ENCODE measurements around the gene TMEM129. TPM values are rescaled to one million over a fixed set of nuclear protein-coding genes. Genes with fewer than 3 reads are reported as not detected.

TMEM129 gene
- total RNA-seq, 2 experiments from 2014 or later = 19.0 to 19.8 TPM

DNA sequence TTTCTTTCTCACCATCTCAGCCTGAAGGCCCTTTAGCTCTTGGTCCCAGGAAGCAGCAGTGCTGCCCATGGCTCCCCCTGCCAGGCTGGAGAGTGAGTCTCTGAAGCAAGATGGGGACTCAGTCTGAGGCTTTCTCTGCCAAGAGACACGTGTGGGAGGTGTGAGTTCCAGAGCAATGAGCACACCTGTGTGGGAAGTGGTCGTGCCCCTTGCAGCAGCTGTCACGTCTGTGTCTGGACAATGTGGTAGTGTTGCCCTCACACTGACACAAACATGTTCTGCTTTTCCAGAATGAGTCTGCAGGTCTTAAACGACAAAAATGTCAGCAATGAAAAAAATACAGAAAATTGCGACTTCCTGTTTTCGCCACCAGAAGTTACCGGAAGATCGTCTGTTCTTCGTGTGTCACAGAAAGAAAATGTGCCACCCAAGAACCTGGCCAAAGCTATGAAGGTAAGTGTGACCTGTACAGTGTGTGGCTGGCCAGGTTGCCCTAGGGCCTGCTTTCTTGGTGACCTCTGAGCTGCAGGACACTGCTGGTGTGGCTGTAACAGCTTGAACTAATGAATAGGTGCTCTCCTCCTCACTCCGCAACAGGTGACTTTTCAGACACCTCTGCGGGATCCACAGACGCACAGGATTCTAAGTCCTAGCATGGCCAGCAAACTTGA lies 2.1 kb upstream of the TMEM129 start:
- intact Hi-C loops (cut with micrococcal nuclease) = loop anchor here (2.0 to 10.0 kb wide), 5 partner anchors 436 to 1240 kb away; partner anchors contain the start of genes FGFRL1, GRK4, MAEA and NOP14
- peak; percentile 72 for DNase-seq
- H3K27ac Mint-ChIP-seq = peak overlapping the region; percentile 98
- CTCF ChIA-PET = interaction anchor here (0.6 to 5.9 kb wide), 6 partner anchors 9 to 191 kb away, joined by 3 to 58 read pairs (median 4); no protein-coding TSS in a partner anchor
- H3K9me3 Mint-ChIP-seq = no peaks in the 10 kb centered on the region
- H3K27me3 Mint-ChIP-seq (ENCODE audit: low read depth) = no peaks in the 10 kb centered on the region
- H3K36me3 Mint-ChIP-seq (ENCODE audit: low read depth) = peaks cover 62% of the 10 kb centered on the region
- H3K4me1 Mint-ChIP-seq (ENCODE audit: low read depth) = peaks cover 61% of the 10 kb centered on the region
- peak overlapping the region; percentile 94 for H3K4me3 Mint-ChIP-seq

DNA sequence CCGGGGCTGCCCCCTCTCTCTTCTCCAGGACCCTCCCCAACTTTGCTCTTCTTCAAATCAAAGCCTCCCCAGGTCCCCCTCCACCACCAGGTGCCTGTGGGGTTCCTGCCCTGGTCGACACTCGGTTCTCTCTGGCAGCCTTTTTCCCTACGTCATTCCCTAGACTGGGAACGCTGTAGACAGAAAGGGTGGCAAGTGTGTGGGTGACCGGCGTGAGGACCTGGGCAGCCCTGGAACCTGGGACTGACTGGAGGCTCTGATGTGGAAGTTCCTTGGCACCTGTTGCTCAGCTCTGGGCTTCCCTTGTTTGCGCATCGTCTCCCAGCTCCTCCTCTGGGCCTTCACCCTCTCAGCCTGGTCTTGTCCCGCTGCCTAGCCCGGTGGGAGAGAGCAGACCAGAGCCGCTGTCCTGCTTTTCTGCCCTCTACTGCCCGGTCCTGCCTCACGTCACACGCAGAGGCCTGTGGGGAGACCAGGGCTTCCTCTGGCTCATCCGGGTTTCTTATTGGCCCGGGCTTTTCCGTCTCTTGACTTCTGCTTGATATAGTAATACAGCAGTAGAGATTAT lies 1.5 kb upstream of the TMEM129 start:
- Mint-ChIP-seq H3K9me3 (no peaks in the 10 kb centered on the region), H3K4me3 (peak overlapping the region; percentile 94), H3K27me3 (ENCODE audit: low read depth) (no peaks in the 10 kb centered on the region), H3K27ac (peak overlapping the region; percentile 98), H3K4me1 (ENCODE audit: low read depth) (peaks cover 61% of the 10 kb centered on the region), H3K36me3 (ENCODE audit: low read depth) (peaks cover 58% of the 10 kb centered on the region)
- DNase-seq = no peak
- intact Hi-C loops (cut with micrococcal nuclease) = loop anchor here (2.0 to 10.0 kb wide), 5 partner anchors 435 to 1240 kb away; partner anchors contain the start of genes FGFRL1, GRK4, MAEA and NOP14
- CTCF ChIA-PET = interaction anchor here (2.2 to 5.9 kb wide), 2 partner anchors 9 to 30 kb away, joined by 6 to 58 read pairs; no protein-coding TSS in a partner anchor

DNA sequence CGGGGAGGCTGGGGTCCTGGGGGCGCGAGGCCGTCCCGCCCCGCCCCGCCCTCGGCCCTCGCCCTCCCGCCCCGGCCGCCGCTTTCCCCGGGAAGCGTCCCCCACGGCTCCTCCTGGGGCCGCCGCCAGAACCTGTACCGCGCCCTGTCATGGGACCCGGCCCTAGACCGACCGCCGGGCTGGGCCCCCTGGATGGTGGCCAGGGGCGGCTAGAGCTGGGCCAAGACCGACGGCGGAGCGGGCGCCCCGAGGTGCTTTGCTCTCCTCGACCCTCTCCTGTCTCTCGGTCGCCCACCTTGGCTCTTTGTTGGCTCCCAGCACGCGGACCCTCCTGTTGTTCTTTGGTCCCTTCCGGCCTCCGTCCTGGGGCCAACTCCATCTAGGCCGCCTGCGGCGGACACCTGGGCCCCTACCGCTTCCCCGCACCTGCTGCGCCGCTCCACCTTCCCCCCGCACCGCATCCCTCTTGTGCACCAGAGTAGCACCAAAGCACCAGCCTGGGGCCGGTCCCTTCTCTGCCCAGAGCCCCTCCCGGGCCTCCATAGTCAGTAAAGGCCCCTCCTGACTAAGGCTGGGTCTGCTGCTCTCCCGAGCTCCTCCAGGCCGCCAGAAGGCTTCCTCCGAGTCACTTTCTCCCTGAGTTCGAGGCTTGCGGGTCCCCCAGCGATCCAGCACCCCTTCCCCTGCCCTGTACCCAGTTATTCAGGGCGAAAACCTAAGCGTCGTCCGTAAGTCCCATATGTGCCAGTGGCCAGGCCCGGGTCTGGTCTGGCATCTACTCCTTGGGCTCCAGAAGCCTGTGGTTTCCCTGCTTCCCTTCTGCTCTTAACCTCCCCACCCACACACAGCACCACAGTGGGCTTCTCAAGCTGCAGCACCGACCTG lies 785 bp upstream of the TMEM129 start:
- Mint-ChIP-seq H3K4me1 (ENCODE audit: low read depth) (peaks cover 55% of the 10 kb centered on the region), H3K36me3 (ENCODE audit: low read depth) (peaks cover 51% of the 10 kb centered on the region), H3K27me3 (ENCODE audit: low read depth) (no peaks in the 10 kb centered on the region), H3K4me3 (peak overlapping the region; percentile 94), H3K9me3 (no peaks in the 10 kb centered on the region), H3K27ac (peak overlapping the region; percentile 98)
- CTCF ChIA-PET = interaction anchor here (0.8 to 5.9 kb wide), 3 partner anchors 8 to 29 kb away, joined by 3 to 58 read pairs (median 3); no protein-coding TSS in a partner anchor
- intact Hi-C loops (cut with micrococcal nuclease) = loop anchor here (1.0 to 10.0 kb wide), 10 partner anchors 10 to 1241 kb away; partner anchors contain the start of genes FAM53A, FGFRL1, GRK4 and MAEA
- peak; percentile 38 for DNase-seq

DNA sequence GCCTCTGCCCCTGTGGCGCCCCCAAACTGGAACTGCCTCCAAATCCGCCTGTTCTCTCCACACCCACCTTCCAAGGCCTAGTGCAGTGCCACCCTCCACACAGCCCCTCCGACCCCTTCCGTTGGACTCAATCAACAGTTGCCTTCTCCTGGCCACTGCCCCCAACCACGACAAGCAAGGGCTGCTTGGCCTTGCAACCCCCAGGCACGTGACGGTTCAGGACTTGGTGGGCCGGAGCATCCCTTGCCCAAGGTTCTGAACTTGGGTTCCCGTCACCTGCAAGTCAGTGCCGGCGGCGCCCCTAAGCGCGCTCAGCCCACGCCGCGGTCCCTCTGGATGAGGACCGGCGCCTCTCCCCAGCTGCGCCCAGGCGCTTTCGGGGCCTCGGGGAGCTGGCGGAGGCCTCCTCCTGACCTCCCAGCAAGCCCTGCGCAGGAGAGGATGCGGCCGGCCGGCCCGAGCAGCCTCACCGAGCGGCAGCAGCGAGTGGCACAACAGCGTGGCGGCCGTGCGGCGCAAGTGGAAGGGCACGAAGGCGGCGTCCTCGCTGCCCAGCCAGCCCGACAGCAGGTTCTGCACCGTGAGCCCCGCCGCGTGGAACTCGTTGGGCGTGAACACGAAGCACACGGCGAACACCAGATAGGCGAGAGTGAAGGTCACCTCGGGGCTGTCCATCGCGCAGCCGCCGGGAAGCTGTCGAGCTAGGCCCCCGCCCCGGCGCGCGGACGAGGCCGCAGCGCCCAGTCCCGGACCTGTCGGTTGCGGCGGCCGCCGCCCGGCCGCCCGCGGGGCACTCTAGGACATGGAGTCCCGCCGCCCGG lies 750 bp downstream of the TMEM129 start:
- Mint-ChIP-seq H3K27me3 (ENCODE audit: low read depth) (no peaks in the 10 kb centered on the region), H3K9me3 (no peaks in the 10 kb centered on the region), H3K4me1 (ENCODE audit: low read depth) (peaks cover 54% of the 10 kb centered on the region), H3K27ac (peak overlapping the region; percentile 93), H3K4me3 (peak overlapping the region; percentile 85), H3K36me3 (ENCODE audit: low read depth) (peaks cover 43% of the 10 kb centered on the region)
- intact Hi-C loops (cut with micrococcal nuclease) = loop anchor here (2.0 to 10.0 kb wide), 6 partner anchors 36 to 744 kb away; partner anchors contain the start of genes FAM53A, FGFRL1, MAEA and RNF4
- CTCF ChIA-PET = interaction anchor here (0.7 to 2.9 kb wide), 3 partner anchors 8 to 27 kb away, joined by 3 to 16 read pairs (median 3); partner anchors contain the start of gene SLBP
- DNase-seq = peak; percentile 66

DNA sequence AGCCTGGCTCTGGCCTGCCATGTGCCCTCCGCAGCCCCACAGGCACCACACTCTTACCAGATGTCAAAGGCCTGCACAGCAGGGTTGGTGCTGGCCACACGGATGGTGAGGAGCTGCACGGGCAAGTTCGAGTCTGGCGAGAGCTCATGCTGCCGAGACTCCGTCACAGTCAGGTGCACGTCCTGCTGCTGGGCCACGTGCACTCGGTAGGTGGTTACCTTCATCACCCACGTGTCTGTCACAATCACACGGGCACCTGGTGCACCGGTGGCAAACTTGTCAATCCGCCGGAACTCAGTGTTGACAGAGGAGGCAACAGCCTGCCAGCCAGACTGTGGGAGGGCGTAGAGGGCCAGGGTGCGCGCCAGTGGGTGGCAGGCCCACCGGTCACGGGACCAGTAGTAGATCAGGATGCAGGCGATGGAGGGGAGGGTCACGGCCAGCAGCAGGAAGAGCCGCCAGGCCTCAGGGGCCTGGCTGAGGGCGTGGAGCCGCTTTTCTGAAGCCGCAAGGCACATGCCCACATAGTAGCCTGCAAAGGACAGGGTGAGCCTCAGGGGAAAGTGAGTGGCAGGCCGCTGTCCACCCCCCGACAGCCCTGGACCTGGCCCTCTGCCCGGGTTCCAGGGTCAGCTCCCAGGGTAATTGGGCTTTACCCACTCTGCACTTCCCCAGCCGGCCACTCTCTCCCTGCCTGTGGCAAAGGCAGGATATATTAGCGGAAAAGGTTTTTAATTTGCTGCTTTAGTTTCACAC lies 2.9 kb downstream of the TMEM129 start:
- CTCF ChIA-PET = interaction anchor here (2.9 kb wide), 1 partner anchor 25 kb away, joined by 16 read pairs; no protein-coding TSS in a partner anchor
- peaks cover 55% of the 10 kb centered on the region for H3K4me1 Mint-ChIP-seq (ENCODE audit: low read depth)
- intact Hi-C loops (cut with micrococcal nuclease) = no loop called here
- peaks cover 42% of the 10 kb centered on the region for H3K36me3 Mint-ChIP-seq (ENCODE audit: low read depth)
- no peak for DNase-seq
- no peaks in the 10 kb centered on the region for H3K27me3 Mint-ChIP-seq (ENCODE audit: low read depth)
- H3K27ac Mint-ChIP-seq = peak overlapping the region; percentile 72
- H3K9me3 Mint-ChIP-seq = no peaks in the 10 kb centered on the region
- H3K4me3 Mint-ChIP-seq = peak overlapping the region; percentile 31

DNA sequence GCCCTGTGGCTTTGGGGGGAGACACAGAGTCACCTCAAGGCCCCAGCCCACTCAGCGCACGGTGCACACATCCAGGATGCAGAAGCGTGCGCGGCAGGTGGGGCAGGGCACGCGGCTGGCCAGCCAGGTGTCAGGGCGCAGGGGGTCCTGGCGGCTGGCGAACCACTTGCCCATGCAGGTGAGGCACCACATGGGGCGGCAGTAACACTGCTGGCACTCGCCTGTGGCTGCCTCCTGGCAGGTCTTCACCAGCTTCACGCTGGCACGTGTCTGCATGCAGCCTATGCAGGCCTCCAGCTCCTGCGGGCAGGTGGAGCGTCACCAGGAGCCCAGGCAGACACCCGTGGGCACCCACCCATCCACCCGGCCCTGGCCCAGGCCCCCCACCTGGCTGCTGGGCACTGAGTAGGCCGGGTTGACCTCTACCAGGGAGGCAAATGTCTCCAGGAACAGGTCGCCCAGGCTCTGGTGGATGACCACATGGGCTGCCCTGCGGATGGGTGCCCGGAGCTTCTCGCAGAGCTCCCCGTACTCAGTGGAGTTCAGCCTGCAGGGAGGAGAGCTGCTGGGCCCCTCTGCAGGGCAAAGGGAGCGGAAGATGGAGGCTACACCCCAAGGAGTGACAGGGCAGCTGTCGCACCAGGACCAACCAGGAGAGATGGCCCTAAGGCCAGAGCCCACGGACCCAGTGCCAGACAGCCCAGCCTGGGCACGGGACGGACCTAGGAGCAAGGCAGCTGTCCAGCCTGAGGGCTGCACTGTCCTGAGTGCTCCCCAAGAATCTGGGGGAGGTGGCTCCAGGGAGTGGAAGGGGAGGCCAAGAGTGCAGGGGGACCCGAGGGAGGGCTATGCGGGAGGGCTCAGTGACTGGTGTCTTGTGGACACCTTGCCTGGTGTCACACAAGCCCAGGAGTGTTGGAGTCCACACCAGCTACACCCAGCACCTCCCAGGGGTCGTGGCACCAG lies 3.7 kb downstream of the TMEM129 start:
- Mint-ChIP-seq H3K9me3 (no peaks in the 10 kb centered on the region), H3K4me3 (no peak overlapping the region), H3K4me1 (ENCODE audit: low read depth) (peaks cover 49% of the 10 kb centered on the region), H3K27ac (no peak overlapping the region), H3K36me3 (ENCODE audit: low read depth) (peaks cover 39% of the 10 kb centered on the region), H3K27me3 (ENCODE audit: low read depth) (no peaks in the 10 kb centered on the region)
- intact Hi-C loops (cut with micrococcal nuclease) = no loop called here
- CTCF ChIA-PET = interaction anchor here (2.9 kb wide), 1 partner anchor 24 kb away, joined by 16 read pairs; no protein-coding TSS in a partner anchor
- DNase-seq = no peak

DNA sequence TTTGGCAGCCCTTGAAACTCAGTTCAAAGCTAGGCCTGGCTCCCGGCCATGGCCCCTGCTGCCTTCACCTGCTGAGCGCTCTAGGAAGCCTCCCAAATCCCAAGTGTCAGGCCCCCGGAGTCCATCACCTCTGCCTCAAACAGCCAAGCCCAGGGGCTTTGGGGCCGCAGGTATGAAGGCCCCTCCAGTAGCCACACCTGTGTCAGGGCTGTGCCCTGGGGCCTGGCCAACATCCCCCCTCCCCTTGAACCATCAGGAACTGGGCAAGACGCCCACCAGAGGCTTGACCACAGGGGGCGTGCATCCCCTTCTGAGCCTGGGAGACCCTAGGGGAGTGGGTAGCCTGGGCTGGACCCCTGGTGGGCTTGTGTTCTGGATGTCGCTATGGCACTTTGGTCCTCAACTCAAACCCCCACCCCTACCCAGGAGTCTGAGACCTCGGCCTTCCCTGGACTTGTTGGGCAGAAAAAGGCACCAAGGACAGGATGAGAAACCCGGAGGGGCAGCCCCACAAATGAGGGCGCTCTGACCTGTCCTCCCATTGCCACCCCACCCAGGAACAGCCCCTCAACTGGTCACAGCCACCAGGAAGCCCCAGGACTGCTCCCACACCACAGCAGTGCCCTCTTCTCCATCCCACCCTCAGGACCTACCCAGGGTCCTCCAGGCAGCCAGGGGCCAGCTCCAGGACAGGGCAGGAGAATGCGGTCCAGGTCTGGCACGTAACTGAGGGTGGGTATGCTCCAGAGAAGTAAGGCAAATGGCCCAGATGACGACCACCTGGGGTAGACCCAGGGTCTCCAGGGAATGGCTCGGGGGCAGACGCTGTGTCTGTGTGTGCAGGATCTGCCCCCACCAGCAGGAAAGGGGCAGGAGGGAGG lies 4.8 kb downstream of the TMEM129 start:
- H3K36me3 Mint-ChIP-seq (ENCODE audit: low read depth) = peaks cover 35% of the 10 kb centered on the region

DNA sequence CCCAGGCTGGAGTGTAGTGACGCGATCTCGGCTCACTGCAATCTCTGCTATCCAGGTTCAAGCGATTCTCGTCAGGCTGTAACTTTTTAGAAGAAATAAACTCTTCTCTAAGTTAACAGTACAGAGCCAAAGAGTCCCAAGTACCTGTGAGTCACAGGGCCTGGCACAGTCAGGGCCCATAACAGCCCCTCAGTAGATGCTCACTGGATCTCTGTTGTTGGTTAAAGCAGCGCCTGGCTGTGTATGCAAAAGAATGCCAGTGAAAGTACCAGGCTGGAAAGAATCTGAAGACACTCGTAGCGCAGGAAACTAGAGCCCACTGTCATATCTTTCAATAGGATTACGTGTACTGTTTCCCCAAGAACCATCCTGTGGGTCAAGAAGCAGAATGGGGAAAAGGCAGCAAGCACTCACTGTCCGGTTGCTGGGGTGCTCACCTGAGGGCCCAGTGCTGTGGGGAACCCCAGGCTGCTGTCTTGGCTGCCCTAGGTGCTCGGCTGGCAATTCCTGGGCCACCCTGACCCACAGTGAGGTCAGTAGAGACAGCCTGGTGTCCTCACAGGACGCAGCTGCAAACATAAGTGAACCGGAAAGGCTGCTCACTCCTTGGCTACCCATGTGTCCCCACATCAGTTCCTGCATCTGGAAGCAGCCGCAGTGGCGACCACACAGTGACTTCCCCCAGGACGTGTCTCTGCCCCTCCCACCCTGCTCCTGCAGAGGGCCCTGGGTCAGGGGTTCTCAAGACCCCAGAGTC lies 5.9 kb downstream of the TMEM129 start:
- DNase-seq = no peak

More for the DNA sequence above, 4.8 kb downstream of the TMEM129 start:
- H3K27me3 Mint-ChIP-seq (ENCODE audit: low read depth) = no peaks in the 10 kb centered on the region
- H3K27ac Mint-ChIP-seq = no peak overlapping the region
- no peak overlapping the region for H3K4me3 Mint-ChIP-seq
- H3K4me1 Mint-ChIP-seq (ENCODE audit: low read depth) = peaks cover 51% of the 10 kb centered on the region
- no peak for DNase-seq
- no peaks in the 10 kb centered on the region for H3K9me3 Mint-ChIP-seq
- CTCF ChIA-PET = no interaction called here
- intact Hi-C loops (cut with micrococcal nuclease) = no loop called here

More for the DNA sequence above, 5.9 kb downstream of the TMEM129 start:
- peak overlapping the region; percentile 98 for H3K4me3 Mint-ChIP-seq
- CTCF ChIA-PET = no interaction called here
- peak overlapping the region; percentile 94 for H3K27ac Mint-ChIP-seq
- H3K4me1 Mint-ChIP-seq (ENCODE audit: low read depth) = peaks cover 62% of the 10 kb centered on the region
- no peaks in the 10 kb centered on the region for H3K9me3 Mint-ChIP-seq
- no peaks in the 10 kb centered on the region for H3K27me3 Mint-ChIP-seq (ENCODE audit: low read depth)
- intact Hi-C loops (cut with micrococcal nuclease) = no loop called here
- peaks cover 46% of the 10 kb centered on the region for H3K36me3 Mint-ChIP-seq (ENCODE audit: low read depth)
